MG63 (cell line): ENCODE results near the gene FAXC. TPM values are rescaled to one million over a fixed set of nuclear protein-coding genes. Genes with fewer than 3 reads are reported as not detected.
A peak's percentile ranks its signal among the peaks of the same experiment; 100 is the strongest.
"Not testable (repeated sequence)": the region's sequence is repeated elsewhere in the genome, so short reads cannot be mapped to it uniquely, and the experiment has no call there.

Experiments
- DNase-seq: peaks from one replicate; pipeline ENCODE4 v3.0.0-alpha.2; 2020
- H3K27me3 ChIP-seq: fragments of 250-450 bp; sonication (Bioruptor Pico); 2 replicates; pipeline ENCODE4 v1.5.1; 2020; ENCODE audit warnings: mild to moderate bottlenecking, moderate library complexity
- H3K36me3 ChIP-seq: fragments of 250-450 bp; sonication (Bioruptor Pico); 2 replicates; pipeline ENCODE4 v1.5.1; 2020; ENCODE audit warnings: mild to moderate bottlenecking, moderate library complexity
- H3K4me3 ChIP-seq: fragments of 250-450 bp; sonication (Bioruptor Pico); 2 replicates; pipeline ENCODE4 v1.5.1; 2020; ENCODE audit warnings: mild to moderate bottlenecking, moderate library complexity
- H3K9me3 ChIP-seq: fragments of 250-450 bp; sonication (Bioruptor Pico); 2 replicates; pipeline ENCODE4 v1.5.1; 2020; ENCODE audit warnings: mild to moderate bottlenecking, moderate library complexity
- total RNA-seq: library from RNA; depleted of rRNA; stranded (reverse); fragments of >200 nt; shearing (Covaris generic); gene quantifications from 2 replicates; pipeline ENCODE4 v1.2.3, GENCODE V29; 2014; ENCODE audit warnings: low replicate concordance

FAXC gene
- total RNA-seq, 1 experiment from 2014 or later: 9.0 TPM

DNA sequence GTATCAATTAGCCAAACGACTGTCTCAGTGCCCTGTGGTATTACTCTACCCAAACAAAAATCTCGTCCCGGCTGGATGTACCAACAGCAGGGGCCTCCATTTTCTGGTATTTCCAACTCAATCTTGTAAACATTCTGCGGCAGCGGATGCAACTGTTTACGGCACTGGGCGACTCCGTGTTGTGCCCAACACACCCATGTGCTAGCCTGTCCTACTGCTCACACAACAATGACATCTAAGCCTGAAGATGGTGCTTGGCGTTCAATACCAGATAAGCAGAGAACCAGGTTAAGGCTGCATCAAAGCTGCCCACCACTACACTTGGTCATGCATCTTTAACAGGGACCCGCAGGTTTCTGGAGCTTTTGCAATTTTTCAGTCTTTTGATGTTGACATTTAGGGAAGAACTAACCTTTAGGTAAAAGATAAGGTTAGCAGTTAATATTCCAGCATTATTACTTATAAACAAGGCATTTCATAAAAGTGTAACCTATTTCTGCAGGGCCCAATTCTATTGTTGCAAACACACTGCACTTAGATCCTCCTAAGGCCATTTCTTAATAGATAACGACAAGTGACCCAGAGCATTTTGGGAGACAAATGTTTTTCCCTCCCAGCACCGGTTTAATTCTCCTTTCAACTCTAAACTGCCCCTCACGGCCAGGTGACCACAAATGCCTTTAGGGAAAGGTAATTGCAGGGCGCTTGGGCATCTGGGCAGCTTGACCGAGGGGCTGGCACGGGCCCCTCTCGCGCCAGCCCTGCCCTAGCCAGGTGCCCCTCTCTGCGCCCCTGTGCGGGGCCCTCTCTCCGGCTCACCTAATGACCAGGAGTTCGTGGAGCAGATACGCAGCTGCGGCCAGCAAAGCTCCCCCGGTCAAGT lies 945 bp downstream of the FAXC start:
- no peaks in the 10 kb centered on the region for H3K9me3 ChIP-seq
- H3K27me3 ChIP-seq: no peaks in the 10 kb centered on the region
- DNase-seq: no peak

GRCh38 chr6:99347804-99348203 lies 1.7 kb downstream of the FAXC start:
- H3K36me3 ChIP-seq: no peaks in the 10 kb centered on the region
- DNase-seq: no peak
- H3K9me3 ChIP-seq: no peaks in the 10 kb centered on the region
- H3K27me3 ChIP-seq: no peaks in the 10 kb centered on the region
- no peak overlapping the region for H3K4me3 ChIP-seq

More for the DNA sequence above, 945 bp downstream of the FAXC start:
- H3K4me3 ChIP-seq: peak overlapping the region; percentile 48
- H3K36me3 ChIP-seq: no peaks in the 10 kb centered on the region

- no peak overlapping the region for H3K4me3 ChIP-seq
- H3K27me3 ChIP-seq: no peaks in the 10 kb centered on the region
- no peaks in the 10 kb centered on the region for H3K36me3 ChIP-seq
- DNase-seq: no peak
- H3K9me3 ChIP-seq: no peaks in the 10 kb centered on the region
These were observed 2.9 kb downstream of the FAXC start for GRCh38 chr6:99346595-99346994.

GRCh38 chr6:99345164-99345563 lies 4.3 kb downstream of the FAXC start:
- no peaks in the 10 kb centered on the region for H3K36me3 ChIP-seq
- H3K9me3 ChIP-seq: no peaks in the 10 kb centered on the region
- DNase-seq: no peak
- H3K4me3 ChIP-seq: no peak overlapping the region
- H3K27me3 ChIP-seq: no peaks in the 10 kb centered on the region

- Histone ChIP-seq H3K27me3 (no peaks in the 10 kb centered on the region), H3K36me3 (no peaks in the 10 kb centered on the region), H3K4me3 (no peak overlapping the region)
These were observed 5.2 kb downstream of the FAXC start for GRCh38 chr6:99344289-99344688.

DNA sequence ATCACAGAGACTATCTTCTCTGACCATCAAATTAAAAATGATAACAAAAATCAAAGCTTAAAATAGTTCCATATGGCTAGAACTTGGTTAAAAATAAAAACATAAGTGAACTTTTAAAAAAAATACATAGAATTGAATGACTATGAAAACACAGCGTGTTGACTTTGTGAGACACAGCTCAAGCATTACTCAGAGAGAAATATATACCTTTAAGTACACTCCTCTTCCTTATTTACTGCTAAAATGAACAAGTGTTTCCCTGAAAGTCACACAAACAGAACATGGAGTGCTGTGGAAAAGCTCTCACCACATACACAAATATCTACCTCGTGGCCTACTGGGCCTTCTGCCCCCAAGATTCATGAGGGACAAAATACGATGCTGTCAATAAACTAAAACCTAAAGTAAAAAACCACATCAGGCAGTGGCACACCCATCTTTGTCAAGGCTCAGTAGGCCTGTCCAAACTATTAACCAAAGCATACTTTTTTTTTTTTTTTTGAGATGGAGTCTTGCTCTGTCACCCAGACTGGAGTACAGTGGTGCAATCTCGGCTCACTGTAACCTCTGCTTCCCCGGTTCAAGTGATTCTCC lies 7.5 kb downstream of the FAXC start:
- H3K4me3 ChIP-seq: no peak overlapping the region
- H3K36me3 ChIP-seq: no peaks in the 10 kb centered on the region
- no peaks in the 10 kb centered on the region for H3K27me3 ChIP-seq
- DNase-seq: no peak
- H3K9me3 ChIP-seq: no peaks in the 10 kb centered on the region

More at GRCh38 chr6:99344289-99344688, 5.2 kb downstream of the FAXC start:
- no peaks in the 10 kb centered on the region for H3K9me3 ChIP-seq
- no peak for DNase-seq

GRCh38 chr6:99338188-99338587 lies 11.3 kb downstream of the FAXC start:
- H3K4me3 ChIP-seq: no peak overlapping the region
- DNase-seq: no peak
- H3K9me3 ChIP-seq: no peaks in the 10 kb centered on the region
- no peaks in the 10 kb centered on the region for H3K36me3 ChIP-seq
- no peaks in the 10 kb centered on the region for H3K27me3 ChIP-seq

- not testable (repeated sequence) for H3K9me3 ChIP-seq, H3K36me3 ChIP-seq, DNase-seq, H3K4me3 ChIP-seq, H3K27me3 ChIP-seq
These were observed 14.2 kb downstream of the FAXC start for GRCh38 chr6:99335298-99335697.

GRCh38 chr6:99334526-99335127 lies 14.8 kb downstream of the FAXC start:
- no peaks in the 10 kb centered on the region for H3K27me3 ChIP-seq
- no peaks in the 10 kb centered on the region for H3K9me3 ChIP-seq
- DNase-seq: peak; percentile 6
- no peak overlapping the region for H3K4me3 ChIP-seq
- no peaks in the 10 kb centered on the region for H3K36me3 ChIP-seq

GRCh38 chr6:99333068-99333467 lies 16.4 kb downstream of the FAXC start:
- H3K27me3 ChIP-seq: no peaks in the 10 kb centered on the region
- no peak overlapping the region for H3K4me3 ChIP-seq
- DNase-seq: no peak
- no peaks in the 10 kb centered on the region for H3K9me3 ChIP-seq
- no peaks in the 10 kb centered on the region for H3K36me3 ChIP-seq

DNA sequence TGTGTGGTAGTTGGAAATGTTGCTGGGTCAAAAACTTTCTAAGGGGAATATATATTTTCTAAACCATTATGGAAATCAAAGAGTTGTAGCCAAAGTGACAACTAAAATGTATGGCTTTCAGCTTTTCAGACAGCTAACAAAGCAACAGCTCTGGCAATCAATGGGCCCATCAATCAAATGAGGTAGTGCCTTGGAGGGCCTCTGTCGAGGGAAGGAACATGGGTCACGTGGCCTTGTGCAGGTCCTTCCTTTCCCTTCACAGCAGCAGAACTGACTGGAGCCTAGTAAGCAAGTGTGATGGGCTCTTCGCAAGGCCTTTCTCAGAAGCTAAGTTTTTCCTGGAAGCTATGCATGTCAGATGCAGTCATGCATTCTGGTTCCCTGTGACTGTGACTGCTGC lies 17.9 kb downstream of the FAXC start:
- no peak for DNase-seq

GRCh38 chr6:99330159-99330558 lies 19.3 kb downstream of the FAXC start:
- peak; percentile 32 for DNase-seq
- Histone ChIP-seq H3K9me3 (no peaks in the 10 kb centered on the region), H3K27me3 (no peaks in the 10 kb centered on the region), H3K36me3 (no peaks in the 10 kb centered on the region), H3K4me3 (no peak overlapping the region)

More for the DNA sequence above, 17.9 kb downstream of the FAXC start:
- Histone ChIP-seq H3K27me3 (no peaks in the 10 kb centered on the region), H3K4me3 (no peak overlapping the region), H3K36me3 (no peaks in the 10 kb centered on the region), H3K9me3 (no peaks in the 10 kb centered on the region)

DNA sequence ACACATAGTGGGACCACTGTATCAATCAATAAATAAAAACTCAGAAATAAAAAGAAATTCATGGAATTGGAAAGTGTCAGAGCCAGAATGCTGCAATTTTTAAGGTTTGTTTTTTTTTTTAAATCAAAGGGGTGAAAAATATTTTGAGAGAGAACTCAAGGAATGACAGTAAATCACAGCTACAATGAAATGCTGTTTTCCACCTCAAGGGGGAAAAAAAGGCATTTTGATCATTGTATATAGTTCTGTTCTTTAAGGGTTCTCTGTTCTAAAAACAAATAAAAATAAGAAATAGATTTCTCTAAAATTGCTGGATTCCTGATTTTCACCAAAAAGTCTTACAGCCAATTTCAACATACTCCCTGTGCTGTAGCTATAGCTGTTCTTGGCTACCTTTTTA lies 24.5 kb downstream of the FAXC start:
- Histone ChIP-seq H3K27me3 (no peaks in the 10 kb centered on the region), H3K36me3 (no peaks in the 10 kb centered on the region), H3K4me3 (no peak overlapping the region), H3K9me3 (no peaks in the 10 kb centered on the region)
- no peak for DNase-seq

DNA sequence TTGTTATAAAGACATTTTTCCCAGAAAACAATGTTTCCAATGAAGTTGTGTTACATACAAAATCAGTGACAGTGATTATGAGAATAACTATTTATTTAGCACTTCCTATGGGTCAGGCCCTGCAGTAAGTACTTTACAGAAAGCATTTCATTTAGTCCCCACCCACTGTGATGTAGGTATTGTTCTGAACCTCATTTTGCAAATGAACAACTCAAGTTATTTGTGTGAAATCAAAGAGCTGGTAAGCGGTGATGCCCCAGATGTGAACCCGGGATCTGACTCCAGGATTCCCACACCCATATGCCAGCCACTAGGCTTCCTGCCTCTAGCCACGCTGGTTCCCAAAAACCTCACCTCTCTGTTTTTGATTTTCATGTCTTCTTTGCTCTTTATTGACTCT lies 30.9 kb downstream of the FAXC start:
- H3K9me3 ChIP-seq: no peaks in the 10 kb centered on the region
- no peak for DNase-seq
- H3K27me3 ChIP-seq: no peaks in the 10 kb centered on the region
- no peak overlapping the region for H3K4me3 ChIP-seq
- H3K36me3 ChIP-seq: no peaks in the 10 kb centered on the region

GRCh38 chr6:99312354-99312753 lies 37.1 kb downstream of the FAXC start:
- no peak for DNase-seq

GRCh38 chr6:99310553-99310952 lies 38.9 kb downstream of the FAXC start:
- no peaks in the 10 kb centered on the region for H3K27me3 ChIP-seq
- DNase-seq: no peak
- no peak overlapping the region for H3K4me3 ChIP-seq
- H3K36me3 ChIP-seq: no peaks in the 10 kb centered on the region
- no peaks in the 10 kb centered on the region for H3K9me3 ChIP-seq

More at GRCh38 chr6:99312354-99312753, 37.1 kb downstream of the FAXC start:
- Histone ChIP-seq H3K36me3 (no peaks in the 10 kb centered on the region), H3K27me3 (no peaks in the 10 kb centered on the region), H3K4me3 (no peak overlapping the region), H3K9me3 (no peaks in the 10 kb centered on the region)

DNA sequence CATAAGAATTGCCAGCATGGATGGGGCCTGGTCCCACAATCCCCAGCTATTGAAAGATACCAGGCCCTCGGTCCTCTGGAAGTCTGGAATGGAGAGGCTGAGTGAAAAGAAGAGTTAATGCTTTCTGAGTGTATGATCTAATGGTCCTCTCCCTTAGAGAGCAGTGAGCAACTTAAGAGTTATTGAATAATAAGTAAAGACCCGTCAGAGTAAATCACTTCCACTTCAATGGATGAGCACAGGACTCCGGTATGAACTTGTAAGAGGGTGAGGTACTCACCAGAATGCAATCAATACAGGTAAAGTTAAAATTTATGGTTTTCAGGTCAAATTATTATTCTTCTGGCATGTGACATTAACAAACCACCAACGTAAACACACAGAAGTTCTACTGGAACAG lies 39.9 kb downstream of the FAXC start:
- Histone ChIP-seq H3K27me3 (no peaks in the 10 kb centered on the region), H3K4me3 (no peak overlapping the region), H3K9me3 (no peaks in the 10 kb centered on the region), H3K36me3 (no peaks in the 10 kb centered on the region)
- no peak for DNase-seq
